ENCODE data around the gene GABBR2.

GABBR2 gene

DNA sequence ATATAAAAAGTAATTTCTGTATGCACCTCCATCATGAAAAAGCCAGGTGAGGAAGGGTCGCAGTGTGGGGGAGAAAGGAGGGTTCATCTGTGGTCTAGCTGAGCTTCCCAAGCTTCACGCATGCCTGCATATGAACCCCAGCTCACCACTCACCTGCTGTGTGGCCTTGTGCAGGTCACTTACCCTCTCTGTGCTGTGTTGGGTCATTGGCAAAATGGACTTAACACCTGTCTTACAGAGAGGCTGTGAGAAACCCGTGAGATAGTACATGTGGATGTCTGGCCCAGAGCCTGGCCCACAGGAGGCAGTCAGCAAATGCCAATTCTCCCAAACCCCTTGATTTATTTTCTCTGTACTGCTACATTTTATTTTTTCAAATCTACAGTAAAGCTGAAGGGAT, 88.9 kb downstream of the GABBR2 start:
- no peak for DNase-seq

- no peak for DNase-seq
Measured at GRCh38 chr9:98615633-98616032, 93.1 kb downstream of the GABBR2 start.

DNA sequence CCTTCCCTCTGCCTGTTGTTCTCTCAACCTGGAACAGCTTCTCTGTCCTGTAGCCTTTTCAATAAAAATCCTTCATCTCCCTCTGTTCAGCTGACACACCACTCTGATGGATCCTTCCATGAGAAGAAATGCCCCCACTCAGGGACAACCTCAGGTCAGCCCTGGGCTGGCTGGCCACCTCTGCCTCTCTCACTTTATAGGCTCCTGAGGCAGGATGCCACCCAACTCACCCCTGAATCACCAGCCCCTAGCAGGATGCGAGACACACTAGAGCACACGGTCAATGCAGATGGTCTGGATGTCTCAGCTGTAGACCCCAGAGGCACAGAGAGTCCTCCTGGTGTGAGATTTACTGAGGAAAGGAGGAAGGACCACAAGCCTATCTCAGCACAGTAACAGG, 93.8 kb downstream of the GABBR2 start:
- no peak for DNase-seq

DNA sequence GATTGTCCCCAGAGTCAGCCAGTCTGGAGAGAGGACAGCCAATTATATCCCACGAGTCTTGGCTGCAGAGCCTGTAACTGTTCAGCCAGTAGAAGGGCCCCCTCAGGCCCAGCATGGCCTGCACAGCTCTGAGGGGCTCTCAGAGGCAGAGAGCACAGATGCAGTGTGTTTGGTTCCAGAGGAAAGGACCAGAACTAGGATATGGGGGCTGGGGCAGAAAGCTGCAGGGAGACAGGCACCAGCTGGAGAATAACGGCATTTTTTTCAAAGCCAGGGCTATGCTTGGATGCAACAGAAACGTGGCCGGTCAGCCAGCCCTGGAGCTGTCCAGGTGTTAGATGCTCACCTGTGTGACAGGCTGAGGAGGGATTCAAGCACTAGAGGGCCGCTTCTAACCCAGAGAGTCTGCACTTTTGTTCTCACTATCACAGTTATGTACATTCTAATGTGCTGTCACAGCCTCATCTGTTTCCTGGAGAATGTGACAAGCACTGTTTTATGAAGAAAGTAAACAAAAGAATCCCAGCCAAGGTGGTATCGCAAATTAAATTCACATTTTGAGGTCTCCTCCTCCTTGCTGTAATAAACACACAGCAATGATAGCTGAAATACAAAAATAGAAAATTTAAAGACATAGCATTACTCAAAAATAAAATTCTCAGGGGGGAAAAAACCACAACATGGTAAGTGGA, 96.5 kb downstream of the GABBR2 start:
- DNase-seq = no peak

DNA sequence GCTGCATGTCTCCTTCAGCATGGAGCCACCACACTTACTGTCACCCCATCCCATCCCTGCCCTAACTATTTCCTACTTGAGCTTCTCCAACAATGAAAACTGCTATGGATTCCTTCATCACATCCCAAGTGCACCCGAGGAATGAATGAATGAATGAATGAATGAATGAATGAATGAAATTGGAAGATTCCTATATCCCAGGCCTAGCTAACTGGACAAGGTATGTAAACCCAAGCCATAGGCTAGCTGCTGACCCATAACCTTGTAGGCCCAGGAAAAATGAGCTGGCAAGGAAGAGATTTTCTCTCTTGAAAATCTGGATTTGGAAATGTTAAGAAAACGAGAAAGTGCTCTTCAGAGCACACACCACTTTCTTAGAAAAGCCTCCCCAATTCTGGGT, 97.4 kb downstream of the GABBR2 start:
- no peak for DNase-seq

- no peak for DNase-seq
Measured at GRCh38 chr9:98610711-98611110, 98.0 kb downstream of the GABBR2 start.

DNA sequence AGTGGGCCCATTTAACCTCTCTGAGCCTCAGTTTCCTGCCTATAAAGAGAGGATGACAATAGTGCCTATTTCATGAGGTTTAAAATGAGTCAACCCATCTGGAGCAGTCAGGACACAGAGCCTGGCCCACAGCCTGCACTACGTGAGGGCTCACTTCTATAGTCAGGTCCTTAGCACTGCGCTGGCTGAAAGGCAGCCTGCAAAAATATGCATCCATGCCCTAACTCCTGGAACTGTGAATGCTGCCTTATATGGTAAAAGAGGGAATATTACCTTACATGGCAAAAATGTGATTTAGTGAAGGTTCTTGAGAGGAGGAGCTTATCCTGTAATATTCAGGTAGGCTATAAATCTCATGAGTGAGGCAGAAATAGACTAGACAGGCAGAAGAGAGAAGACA, 98.5 kb downstream of the GABBR2 start:
- no peak for DNase-seq

GRCh38 chr9:98609646-98610045, 99.1 kb downstream of the GABBR2 start:
- DNase-seq = no peak

- no peak for DNase-seq
Measured at GRCh38 chr9:98607787-98608186, 100.9 kb downstream of the GABBR2 start.

DNA sequence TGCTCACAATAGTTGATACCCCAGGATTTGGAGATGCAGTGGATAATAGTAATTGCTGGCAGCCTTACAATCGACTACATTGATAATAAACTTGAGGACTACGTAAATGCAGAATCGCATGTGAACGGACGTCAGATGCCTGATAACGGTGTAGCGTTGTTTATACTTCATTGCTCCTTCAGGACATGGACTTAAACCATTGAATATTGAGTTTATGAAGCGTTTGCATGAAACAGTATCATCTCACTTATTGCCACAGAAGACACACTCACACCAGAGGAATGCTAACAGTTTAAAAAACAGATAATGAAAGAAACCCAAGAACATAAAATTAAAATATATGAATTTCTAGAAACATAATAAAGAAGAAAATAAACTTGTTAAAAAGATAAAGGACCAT, 101.6 kb downstream of the GABBR2 start:
- DNase-seq = no peak

GRCh38 chr9:98606730-98607129, 102.0 kb downstream of the GABBR2 start:
- no peak for DNase-seq

DNA sequence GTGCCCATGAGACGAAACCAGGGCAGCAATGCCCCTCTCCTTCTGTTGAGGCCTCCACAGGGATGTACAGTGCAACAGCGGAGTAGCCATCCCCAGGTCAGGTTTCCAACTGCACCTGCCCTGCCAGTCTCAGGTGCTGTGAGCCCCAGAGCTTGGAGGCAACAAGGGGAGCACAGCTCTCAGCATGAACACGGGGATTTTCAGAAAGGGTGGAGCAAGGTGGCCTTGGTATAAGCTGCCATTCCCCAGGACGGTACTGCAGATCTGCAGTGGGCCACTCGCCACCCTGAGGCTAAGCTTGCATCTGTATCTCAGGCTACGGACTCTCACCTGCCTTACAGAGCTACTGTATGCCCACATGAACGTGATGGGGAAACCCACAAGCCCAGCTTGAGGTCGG, 103.6 kb downstream of the GABBR2 start:
- no peak for DNase-seq

DNA sequence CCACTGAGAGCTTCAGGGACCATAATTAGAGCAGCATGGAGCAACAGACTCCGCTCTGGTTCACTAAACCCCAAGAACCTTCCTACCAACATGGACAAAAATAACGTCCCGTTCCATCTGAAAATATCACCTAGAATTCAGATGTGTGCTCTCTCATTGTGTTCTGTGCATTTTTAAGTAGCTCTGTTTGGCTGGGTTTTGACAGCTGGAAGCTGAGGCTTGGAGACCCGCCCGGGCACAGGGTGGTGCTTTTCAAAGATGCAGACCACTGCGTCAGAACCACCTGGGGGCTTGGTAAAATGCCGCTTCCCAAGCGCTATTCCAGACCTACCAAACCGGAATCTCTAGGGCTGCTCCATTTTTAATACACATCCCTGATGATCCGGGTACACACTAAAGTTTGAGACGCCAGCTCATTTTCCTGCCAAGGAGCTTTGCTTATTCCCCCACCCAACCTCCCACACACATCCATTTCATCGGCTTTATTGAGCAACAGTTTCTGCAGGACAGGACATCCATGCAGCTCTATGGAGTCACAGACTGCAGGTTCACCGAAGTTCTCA, 104.8 kb downstream of the GABBR2 start:
- no peak for DNase-seq

- DNase-seq = no peak
Measured at GRCh38 chr9:98602839-98603500, 105.8 kb downstream of the GABBR2 start.

DNA sequence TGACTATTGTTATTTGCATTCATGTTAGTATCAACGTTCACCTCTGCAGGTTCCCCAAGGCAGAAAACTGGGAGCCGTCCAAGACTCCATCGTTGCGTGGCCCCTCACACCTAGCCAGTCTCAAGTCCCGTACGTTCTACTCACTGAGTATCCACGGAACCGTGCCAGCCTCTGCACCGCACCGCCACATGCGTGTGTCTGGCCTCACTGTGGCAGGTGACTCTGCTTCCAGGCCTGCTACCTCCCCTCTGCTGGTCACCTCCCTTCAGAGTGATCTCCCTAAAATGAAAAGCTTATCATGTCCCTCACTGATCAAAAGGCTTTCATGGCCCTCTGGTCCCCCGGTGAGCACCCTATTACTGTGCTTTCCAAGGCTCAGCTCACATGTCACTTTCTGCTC, 108.1 kb downstream of the GABBR2 start:
- DNase-seq = no peak

DNA sequence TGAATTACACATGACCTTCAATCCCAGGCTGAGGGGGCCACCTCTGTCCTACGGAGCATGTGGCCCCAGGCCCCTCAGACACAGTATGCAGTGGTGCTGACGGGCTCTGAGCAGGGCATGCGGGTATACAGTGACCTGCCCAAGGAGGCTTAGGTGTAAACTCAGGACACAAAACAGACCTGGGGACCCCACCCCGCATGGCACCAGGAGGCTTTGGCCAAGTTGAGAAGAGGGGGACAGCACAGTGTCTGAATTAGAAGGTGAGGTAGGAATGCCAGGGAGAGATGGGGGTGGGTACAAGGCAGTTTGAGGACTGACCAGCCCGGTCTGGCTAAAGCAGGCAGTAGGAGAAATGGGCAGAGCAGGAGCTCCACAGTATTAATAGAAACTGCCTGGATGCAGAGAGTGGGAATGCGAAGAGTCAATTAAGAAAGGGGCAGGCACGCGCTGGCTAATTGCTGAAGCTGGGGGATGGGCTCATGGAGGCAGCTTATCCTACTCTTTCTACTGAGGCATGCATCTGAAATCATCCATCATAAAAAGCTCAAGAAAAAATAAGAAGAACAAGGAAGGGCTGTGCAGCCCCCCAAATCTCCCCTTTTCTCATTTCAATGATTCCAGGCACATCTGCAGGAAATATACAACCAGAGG, 109.0 kb downstream of the GABBR2 start:
- DNase-seq = no peak

GRCh38 chr9:98598861-98599260, 109.9 kb downstream of the GABBR2 start:
- no peak for DNase-seq

GRCh38 chr9:98597236-98597771, 111.4 kb downstream of the GABBR2 start:
- no peak for DNase-seq

DNA sequence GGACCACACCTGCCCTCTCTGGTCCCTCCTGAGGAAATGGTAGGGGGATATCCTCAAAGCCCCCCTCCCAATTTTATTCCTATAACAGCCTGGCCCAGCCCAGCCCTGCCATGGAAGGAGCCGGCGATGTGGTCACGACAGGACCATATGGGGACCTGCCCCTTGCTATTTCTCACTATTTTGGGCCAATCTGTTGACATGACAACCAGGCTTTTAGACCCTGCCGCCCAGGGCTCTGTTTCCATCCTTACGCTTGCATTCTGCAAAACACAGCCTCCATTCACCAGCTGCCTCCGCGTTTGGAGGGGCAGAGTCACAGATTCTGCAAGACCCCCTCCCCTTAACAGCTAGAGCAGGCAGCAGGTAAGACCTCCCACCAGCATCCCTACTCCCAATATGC, 112.2 kb downstream of the GABBR2 start:
- no peak for DNase-seq

DNA sequence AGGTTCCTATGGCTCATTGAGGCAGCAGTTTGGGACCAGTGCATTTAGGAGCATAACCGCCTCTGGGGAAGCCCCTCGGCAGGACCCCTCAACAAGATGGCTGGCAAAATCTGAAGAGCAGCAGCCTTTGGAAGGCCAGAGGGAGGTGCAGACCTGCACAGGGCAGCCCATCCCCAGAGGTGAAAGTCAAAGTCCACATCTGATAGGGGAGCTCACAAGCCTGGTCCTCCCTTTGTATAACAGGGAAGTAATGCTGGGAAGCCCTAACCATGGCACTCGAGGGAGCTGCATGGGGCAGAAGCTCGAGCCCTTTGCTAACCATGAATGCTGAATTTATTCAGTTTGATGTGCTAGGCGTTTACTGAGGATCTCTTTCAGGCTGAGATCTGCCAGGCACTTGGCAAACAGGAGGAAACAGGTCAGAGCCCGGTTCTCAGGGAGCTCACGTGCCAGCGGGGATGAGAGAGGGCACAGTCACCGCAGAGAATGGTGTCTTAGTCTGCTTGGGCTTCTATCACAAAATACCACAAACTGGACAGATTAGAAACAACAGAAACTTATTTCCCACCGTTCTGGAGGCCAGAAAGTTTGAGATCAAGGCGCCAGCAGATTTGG, 114.1 kb downstream of the GABBR2 start:
- no peak for DNase-seq

GRCh38 chr9:98593354-98594253, 115.1 kb downstream of the GABBR2 start:
- no peak for DNase-seq

DNA sequence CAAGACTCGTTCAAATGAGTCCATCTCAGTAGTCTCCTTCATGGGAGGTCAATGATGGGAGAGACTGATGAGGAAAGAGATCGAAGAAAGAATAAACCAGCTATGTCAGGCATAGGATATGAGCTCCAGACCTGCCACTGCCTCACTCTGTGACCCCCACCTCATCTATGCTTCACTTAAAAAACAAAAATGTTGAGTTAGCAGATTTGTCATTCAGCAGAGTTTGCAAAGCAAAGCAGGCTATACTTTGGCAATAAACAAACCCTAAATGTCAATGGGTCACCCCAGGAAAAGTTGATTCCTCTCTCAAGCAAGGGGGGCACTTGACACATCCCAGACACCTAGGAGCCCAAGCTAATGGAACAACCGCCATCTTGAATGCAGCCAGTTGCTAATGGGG, 117.0 kb downstream of the GABBR2 start:
- DNase-seq = no peak

Data from DMS 273 treated with DMSO at 0.1 percent for 48 hours (cell line).